Activated CD4-positive, CD25-positive, alpha-beta regulatory T cell treated with anti-CD3 and anti-CD28 coated beads, Interleukin-2, amount 50 U/mL, for 24 hours (primary cell): ENCODE results near the gene MVD.
A peak's percentile ranks its signal among the peaks of the same experiment; 100 is the strongest.

Experiments
- ATAC-seq, 2 donors: fragments of 150-1000 bp; cut with Tn5 transposase; one replicate each; pipeline ENCODE4 v1.10.0; 2021; ENCODE audit warnings: mild to moderate bottlenecking in 1 of 2, moderate library complexity in 1 of 2

MVD gene

DNA sequence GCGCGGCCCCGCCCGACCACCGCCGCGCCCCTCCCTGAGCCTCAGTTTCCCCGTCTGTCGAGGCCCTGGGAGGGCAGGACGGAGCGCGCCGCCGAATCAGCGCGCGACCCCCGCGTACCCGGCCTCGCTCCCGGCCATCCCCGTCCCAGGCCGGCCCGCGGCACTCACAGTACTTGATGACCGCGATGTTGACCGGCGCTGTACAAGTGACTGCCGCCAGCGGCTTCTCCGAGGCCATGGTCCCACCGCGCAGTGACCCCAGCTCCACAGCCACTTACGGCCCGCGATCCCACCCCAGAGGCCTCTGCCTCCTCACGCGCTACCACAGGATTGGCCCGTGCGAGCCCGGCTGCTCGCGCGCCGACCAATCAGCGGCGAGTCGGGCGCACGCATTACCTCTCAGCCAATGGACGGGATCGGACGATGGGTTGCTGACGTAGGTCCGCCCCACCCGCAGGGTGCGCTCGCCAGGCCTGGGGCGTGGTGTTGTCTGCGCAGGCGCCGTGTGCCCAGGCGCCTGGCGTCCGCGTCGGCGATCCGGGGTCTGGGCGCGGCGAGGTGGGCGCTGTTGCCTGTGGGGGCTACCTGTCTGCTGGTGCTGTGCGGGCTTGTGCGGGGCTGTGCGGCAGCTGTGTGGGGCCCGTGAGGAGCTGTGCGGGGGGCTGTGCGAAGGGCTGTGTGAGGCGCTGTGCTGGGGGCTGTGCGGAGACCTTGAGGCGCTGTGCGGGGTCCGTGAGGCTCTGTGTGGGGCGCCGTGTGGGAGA lies at the start of gene MVD:
Gene MVD, minus strand, starts transcription at position 249 of the 764 bp plus-strand sequence. Its CDS starts 11 bp downstream, at position 238.
- peak; percentile 100 for ATAC-seq

DNA sequence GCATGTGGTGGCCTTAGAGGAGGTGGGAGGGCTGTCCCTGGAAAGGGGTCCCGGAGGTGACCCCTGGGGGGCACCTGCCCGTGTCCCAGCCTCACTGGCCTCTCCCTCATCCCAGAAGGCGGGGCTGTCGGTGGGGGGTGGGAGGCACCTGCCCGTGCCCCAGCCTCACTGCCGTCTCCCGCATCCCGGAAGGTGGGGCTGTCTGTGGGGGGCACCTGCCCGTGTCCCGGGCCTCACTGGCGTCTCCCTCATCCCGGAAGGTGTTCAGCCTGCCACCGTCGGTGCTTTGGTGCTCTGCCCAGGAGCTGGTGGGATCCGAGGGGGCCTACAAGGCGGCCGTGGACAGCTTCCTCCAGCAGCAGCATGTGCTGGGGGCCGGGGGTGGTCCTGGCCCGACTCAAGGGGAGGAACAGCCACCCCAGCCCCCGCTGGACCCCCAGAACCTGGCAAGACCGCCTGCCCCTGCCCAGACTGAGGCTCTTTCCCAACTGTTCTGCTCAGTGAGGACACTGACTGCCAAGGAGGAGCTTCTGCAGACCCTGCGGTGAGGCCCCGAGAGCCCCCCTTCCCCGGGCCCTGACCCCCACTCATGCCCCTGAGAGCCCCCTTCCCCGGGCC lies 49.6 kb upstream of the MVD start:
- ATAC-seq, result no peak

DNA sequence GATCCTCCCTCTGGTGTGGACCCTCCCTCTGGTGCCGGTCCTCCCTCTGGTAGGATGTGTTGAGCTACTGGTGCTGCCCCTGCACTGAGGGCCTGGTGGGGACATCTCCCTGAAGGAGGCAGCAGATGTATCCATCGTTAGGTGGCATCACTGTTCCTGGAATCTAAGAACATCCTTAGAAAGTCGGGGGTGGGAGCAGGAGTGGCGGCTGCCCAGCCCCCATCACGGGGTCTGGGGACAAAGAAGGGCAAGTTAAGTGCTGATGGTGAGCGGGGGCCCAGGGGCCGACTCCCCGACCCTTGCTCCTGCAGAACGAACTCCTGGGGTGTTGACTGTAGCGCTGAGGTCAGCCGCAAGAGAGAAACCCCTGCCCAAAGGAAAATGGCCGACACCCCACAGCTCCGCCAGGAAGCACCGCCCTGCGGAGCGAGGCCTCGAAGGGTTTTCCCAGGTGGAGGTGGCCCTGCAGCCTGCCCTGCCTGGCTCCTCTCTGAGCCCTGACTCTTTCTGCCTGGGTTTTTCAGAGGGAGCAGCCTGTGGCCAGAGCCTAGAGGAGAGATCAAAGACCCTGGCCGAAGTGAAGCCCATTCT lies 49.0 kb upstream of the MVD start:
- ATAC-seq, result no peak

DNA sequence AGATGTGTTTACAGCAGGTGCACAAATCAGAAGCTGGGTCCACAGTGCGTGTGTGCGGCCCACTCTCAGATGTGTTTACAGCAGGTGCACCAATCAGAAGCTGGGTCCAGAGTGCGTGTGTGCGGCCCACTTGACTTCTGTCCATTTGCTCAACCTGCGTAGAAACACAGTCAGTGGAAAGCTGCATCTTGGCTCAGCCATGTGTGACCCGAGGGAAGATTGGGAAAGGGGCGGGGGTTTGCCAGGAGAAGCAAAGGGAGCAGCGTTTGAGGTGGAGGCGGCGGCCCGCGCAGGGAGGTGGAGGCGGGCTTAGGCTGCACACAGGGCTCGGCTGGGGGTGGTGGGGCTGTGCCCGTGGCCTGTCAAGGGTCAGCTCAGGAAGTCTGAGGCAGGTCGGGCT lies 47.7 kb upstream of the MVD start:
- no peak for ATAC-seq

GRCh38 chr16:88706965-88707826 lies 44.3 kb upstream of the MVD start:
- ATAC-seq, result no peak

GRCh38 chr16:88706229-88706964 lies 43.5 kb upstream of the MVD start, which contains the start of the genes CTU2 and RNF166:
Gene CTU2 (plus strand): TSS chr16:88706503. CDS start chr16:88706531, 28 bp downstream.
Gene RNF166 (minus strand): TSS chr16:88706408. CDS start chr16:88706325, 83 bp downstream.
- ATAC-seq, result peak; percentile 78 to 86

DNA sequence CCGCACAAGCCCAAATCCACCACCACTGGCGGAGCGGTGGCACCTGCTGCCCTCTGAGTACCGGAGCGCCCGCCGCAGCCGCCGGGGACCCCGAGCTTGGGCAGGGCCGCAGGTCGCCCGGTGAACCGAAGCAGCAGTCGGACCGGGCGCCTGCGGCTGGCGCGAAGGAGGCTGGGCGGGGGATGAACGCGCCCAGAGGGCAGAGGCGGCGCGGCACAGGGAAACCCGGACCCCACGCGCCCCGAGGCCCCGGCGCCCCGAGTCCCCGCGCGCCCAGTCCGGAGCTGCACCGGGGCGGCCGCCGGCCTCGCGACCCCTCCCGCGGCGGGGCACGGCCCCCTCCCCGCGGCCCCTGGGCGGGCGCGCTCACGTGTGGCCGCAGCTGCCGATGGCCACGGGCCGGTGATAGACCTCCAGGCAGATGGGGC lies 42.9 kb upstream of the MVD start:
- ATAC-seq, result peak; percentile 2 to 4

DNA sequence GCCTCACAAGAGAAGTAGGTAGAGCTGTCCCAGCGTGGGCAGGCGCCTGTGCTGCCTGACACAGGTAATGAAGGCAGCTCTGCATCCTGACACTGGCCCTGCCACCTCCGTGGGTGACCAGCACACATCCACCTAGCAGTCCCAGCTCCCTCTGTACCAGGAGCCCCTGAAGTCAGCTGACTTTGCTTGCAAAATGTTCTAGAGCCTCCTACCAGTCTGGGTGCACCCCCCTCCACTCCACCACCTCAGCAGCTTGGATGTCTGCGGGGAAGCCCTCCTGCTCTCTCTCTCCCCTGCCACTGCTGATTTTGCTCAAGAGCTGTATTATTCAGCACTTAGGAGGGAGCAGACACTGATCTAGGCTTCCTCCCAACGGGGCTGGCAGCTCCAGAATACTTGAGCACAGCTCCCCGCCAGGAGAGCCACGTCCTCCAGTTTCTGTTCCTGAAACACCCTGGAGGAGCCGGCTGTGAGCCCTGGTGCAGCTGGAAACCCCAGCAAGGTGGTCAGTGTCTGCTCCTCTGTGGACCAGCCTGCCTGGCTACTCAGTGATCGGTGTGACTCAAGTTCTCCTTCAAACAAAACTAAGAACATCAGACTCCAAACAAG lies 42.3 kb upstream of the MVD start:
- ATAC-seq, result no peak

GRCh38 chr16:88703486-88704309 lies 40.8 kb upstream of the MVD start:
- peak; percentile 9 to 11 for ATAC-seq

GRCh38 chr16:88702371-88703210 lies 39.7 kb upstream of the MVD start:
- no peak for ATAC-seq

DNA sequence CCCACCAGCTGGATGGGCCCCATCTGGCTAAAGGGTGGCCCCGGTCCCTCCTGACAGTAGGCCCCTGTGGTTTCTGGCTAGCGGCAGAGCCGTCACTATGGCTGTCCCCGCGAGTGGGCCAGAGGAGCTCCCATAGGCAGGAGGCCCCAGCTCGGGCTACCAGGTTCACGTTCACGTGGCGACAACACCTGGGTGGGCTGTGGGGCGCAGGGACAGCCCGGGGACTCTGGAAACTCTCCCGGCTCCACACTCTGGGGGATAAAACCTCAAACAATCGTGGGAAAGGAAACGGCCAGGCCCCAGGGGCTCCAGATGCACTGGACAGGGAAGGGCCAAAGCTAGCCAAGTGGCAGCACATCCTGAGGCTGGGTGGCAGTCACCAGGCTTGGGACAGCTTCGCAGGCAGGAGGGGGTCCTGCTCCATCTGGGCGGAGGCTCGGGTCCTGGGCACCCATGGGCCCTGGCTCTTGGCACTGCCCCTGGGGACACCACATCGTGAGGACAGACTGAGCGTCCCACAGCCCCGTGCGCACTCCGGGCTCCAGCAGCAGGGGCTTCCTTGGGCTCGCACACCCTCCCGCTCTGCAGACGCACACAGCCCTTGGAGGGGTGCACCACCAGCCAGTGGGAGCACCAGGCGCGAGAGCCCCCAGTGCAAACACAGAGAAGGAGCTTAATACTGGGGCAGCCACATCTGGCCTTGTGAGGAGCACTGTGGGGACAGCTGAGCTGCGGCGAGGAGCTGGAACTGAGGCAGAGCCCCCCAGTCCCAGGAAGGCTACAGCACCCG lies 38.9 kb upstream of the MVD start:
- ATAC-seq, result no peak

DNA sequence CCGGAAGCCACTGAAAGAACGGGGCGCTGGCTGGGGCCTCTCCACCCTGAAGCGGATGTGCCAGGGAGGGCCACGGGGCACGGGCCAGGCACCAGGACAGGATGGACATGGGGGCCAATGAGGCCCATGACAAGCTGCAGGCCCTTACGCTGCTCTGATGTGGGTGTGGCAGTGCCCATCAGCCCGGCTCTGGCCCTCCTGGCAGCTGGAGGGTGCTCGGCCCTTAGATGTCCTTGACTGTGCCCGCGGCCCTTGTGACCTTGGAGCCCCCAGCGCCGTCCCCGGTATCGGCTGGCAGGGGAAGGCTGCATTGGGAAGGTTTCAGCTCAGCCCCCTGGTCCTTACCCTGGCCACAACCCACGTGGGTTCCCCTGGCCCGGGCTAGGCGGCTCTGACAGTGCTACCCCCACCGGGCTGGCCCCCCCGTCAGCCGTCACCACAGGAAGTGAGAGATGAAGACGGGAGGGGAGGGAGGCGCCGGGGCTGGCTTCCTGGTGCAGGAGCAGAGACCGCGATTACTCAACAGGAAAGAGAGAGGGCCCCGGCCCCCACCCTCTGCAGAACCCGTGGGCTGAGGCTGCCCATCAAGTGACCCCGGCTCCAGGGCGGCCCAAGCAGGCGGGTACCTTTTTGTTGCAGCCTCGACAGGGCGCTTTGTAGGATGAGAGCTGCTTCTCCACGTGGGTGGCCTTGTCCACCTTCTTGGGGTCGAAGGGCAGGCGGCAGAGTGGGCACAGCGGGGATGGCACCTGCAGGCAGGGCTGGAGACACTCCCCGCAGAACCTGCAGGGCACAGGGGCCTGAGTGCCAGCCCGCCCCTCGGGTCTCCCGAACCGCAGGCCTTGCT lies 38.0 kb upstream of the MVD start:
- ATAC-seq, result peak; percentile 84 to 89

DNA sequence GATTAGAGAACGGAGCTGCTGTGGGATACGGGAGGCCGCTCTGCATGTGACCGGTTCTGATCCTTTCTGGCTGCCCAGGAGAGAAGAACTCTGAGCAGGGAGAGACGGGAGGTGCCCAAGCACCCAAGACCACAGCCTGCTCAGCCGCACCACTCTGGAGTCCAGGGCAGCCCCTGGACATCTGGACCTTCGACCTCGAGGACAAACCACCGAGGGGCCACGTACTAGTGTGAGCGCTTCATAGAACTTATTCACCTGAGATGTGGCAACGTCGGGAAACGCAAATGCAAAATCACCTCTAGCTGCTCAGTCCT lies 37.4 kb upstream of the MVD start:
- no peak for ATAC-seq

- ATAC-seq, result no peak
Observed at GRCh38 chr16:88699180-88699579, 36.3 kb upstream of the MVD start.

GRCh38 chr16:88698646-88699045 lies 35.8 kb upstream of the MVD start:
- no peak for ATAC-seq

DNA sequence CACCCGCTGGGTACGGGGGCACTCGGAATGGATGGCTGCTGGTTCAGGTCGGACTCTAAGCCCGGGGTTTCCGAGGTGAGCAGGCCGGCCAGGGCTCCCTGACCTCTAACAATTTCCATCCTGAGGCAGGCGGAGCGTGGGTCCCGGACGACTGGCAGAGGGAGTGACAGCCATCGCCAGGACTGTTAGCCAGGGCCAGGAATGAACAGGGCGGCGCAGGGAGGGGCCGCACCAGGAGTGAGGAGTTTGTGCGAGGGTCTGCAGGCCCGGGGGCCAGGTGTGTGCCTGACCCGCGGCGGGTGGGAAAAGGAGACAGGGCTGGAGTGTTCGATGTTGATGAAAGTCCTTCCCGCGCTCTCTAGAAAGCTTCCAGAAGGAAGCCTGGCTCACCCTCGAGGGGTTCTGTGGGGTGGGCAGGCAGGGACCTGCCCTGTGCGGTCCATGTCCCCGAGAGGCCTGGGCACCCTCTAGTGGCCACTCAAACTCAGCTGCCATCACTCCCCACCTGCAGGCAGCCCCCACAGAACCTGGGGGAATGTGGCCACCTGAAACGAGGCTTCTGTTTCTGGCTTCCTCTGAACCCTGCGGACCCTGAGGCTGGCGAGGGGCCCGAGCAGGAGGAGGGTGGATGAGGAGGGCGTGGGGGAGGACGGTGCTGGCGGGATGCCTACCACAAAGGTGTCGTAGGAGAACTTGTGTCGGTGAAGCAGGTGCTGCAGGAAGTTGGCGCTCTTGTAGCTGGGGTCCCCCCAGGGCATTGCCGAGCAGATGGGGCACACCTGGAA lies 35.1 kb upstream of the MVD start:
- no peak for ATAC-seq
